Measurements from ENCODE around the gene CCDC150.
"Not testable (repeated sequence)": the region's sequence is repeated elsewhere in the genome, so short reads cannot be mapped to it uniquely, and the experiment has no call there.

The CCDC150 gene

GRCh38 chr2:196718419-196719109 is 79.0 kb downstream of the CCDC150 start:
- peak; percentile 38 for DNase-seq

GRCh38 chr2:196719110-196719872 is 79.8 kb downstream of the CCDC150 start:
- DNase-seq: peak; percentile 95

- DNase-seq: no peak
Observed at GRCh38 chr2:196723571-196723970, 84.1 kb downstream of the CCDC150 start.

DNA sequence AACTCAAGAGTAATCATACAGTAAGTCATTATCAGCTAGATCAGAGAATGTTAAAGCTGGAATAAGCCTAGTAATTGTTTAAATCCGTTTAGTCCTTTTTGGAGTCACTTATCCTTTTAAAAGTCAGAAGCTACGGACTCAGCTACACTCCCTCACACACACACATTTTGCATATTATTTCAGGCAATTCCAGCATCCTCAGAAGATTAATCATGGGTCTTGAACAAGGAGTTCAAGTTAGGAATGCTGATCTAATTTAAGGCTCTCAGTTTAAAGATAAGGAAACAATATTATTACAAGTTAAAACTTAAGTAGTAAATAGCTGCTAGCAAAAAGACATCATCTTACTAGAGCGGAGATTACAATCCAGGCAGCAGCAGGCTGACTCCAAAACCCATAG is 85.7 kb downstream of the CCDC150 start:
- DNase-seq: no peak

DNA sequence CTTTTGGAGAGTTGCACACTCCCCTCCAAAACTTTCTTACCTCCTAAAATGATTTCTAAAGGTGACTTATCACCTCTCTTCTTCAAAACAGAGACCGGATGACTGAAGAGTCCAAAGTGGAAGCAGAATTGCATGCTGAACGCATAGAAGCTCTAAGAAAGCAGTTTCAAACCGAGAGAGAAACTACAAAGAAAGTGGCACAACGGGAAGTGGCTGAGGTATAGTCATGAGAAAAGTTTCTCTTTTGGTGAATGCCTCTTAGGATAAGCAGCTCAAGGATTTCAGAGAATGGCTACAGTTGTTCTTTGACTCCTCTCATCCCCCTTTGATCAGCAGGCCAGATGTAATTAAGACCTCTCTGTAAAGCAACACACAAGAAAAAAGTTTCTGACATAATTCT is 86.4 kb downstream of the CCDC150 start:
- no peak for DNase-seq

- no peak for DNase-seq
Observed at GRCh38 chr2:196729418-196729817, 89.9 kb downstream of the CCDC150 start.

- DNase-seq: not testable (repeated sequence)
Observed at GRCh38 chr2:196736646-196737045, 97.1 kb downstream of the CCDC150 start.

- no peak for DNase-seq
Observed at GRCh38 chr2:196737046-196737445, 97.5 kb downstream of the CCDC150 start.

DNA sequence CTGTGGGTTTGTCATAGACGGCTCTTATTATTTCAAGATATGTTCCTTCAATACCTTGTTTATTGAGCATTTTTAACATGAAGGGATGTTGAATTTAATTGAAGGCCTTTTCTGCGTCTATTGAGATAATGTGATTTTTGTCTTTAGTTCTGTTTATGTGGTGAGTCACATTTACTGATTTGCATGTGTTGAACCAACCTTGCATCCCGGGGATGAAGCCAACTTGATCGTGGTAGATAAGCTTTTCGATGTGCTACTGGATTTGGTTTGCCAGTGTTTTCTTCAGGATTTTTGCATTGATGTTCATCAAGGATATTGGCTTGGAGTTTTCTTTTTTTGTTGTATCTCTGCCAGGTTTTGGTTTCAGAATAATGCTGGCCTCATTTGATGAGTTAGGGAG is 99.5 kb downstream of the CCDC150 start:
- DNase-seq: no peak

DNA sequence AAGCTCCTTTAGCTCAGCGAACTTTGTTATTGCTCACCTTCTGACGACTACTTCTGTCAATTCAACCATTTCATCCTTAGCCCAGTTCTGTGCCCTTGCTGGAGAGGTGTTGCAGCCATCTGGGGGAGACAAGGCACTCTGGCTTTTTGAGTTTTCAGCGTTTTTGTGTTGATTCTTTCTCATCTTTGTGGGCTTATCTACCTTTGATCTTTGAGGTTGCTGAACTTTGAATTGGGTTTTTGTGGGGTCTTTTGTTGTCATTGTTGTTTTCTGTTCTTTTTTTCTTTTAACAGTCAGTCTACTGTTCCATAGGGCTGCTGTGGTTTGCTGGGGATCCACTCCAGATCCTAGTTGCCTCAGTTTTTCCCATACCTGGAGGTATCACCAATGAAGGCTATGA is 102.7 kb downstream of the CCDC150 start:
- no peak for DNase-seq

GRCh38 chr2:196742685-196743084 is 103.2 kb downstream of the CCDC150 start:
- no peak for DNase-seq

GRCh38 chr2:196743165-196743564 is 103.7 kb downstream of the CCDC150 start:
- no peak for DNase-seq

GRCh38 chr2:196745711-196746110 is 106.2 kb downstream of the CCDC150 start:
- no peak for DNase-seq

DNA sequence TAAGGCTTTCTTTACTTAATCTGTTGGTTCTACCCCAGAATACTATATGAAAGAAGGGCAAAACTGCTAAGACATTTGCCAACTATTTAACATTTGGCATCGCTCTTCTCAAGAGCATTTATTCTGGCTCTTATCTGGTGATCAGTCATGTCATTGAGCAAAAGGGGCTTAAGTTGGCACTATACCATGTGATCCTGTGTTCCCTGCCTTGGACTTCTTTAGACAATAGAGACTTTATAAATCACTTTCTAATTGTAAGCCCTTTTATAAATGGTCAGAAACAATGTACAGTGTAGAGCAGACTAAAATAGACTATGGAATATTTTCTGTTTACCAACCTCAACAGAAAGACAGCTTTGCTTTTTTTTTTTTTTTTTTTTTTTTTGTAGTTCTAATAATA is 107.9 kb downstream of the CCDC150 start:
- no peak for DNase-seq

DNA sequence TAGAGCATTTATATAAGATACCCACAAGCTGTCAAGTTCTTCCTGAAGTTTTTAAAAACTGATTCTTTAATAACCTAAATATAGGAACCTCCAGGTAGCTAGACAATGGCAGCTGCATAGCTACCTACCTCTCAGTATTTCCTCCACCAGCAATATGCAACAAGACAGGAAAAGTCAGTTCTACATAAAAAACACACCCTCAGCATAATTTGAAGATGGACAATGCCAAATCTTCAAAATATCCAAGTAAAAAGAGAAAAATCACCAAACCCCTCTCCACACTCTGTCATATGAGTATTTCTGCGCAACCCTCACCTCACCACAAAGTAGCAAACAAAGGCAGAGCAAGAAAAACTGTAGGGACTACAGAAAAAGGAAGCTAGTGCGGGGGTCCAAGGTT is 108.6 kb downstream of the CCDC150 start:
- DNase-seq: no peak

- DNase-seq: no peak
Observed at GRCh38 chr2:196750291-196750923, 110.9 kb downstream of the CCDC150 start.

DNA sequence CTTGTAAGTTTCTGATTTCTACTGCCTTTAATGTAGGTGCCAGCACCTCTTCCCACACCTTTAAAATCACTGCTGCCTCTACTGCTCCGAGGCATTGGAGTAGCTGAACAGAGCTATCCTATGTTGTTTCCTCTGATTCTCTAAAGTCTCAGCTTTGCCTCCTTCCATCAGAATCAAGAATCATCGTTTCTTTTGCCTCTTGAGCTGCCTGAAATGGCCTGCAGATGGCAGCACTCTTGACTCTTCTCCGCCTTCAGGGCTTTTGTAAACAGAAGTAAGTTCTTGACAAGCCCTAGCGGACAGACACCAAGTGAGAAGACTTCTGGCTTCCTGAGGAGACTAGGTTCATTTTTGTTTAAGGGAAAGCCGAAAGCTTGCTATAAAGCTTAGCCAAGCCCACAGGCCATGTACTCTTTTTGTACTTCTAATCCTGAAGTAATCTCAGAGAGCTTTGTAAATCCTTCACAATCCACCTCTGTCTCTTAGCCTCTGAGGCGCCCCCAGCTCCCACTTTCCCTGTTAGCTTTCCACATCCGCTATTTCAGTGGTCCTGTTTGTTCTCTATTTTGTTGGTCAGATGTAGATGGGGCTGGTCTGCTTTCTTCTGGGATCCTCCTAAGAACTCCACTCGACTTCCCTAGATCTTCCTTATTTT is 111.6 kb downstream of the CCDC150 start:
- DNase-seq: peak; percentile 86

GRCh38 chr2:196758474-196759377 is 119.2 kb downstream of the CCDC150 start:
- peak; percentile 31 for DNase-seq

GRCh38 chr2:196759378-196759706 is 119.8 kb downstream of the CCDC150 start:
- DNase-seq: no peak

GRCh38 chr2:196767101-196767500 is 127.6 kb downstream of the CCDC150 start:
- DNase-seq: no peak
